K562 (cell line): ENCODE data around the gene CNGA3. TPM values are rescaled to one million over a fixed set of nuclear protein-coding genes. Genes with fewer than 3 reads are reported as not detected.

Experiments used
- ARNT ChIP-seq, 2 experiments: fragments of 450-650 bp; IDR thresholded peaks; 2 replicates each; pipeline ENCODE4 v1.6.1; 2016; ENCODE audit warnings: mild to moderate bottlenecking in 1 of 2
- MEF2A ChIP-seq: IDR thresholded peaks from 2 replicates; pipeline ENCODE4 v1.6.1; 2011; ENCODE audit warnings: low read depth, mild to moderate bottlenecking, low read length, moderate library complexity; ENCODE audit not compliant: control insufficient read depth
- TOE1 ChIP-seq, 2 experiments: fragments of 450-650 bp in 1 of 2; sonication (generic) in 1 of 2; formaldehyde crosslinking in 1 of 2; IDR thresholded peaks; 2 replicates each; pipeline versions ENCODE4 v1.7.1 to v1.8.0; 2016 to 2022; ENCODE audit warnings: borderline replicate concordance in 2 of 2, mild to moderate bottlenecking in 2 of 2, antibody characterized with exemption in 1 of 2, inconsistent platforms in 1 of 2, low read depth in 1 of 2, missing genetic modification reagents in 1 of 2, moderate library complexity in 1 of 2
- ZNF318 ChIP-seq, 2 experiments: fragments of 450-650 bp; IDR thresholded peaks; 2 replicates each; pipeline ENCODE4 v1.6.1; 2016; ENCODE audit warnings: mild to moderate bottlenecking in 2 of 2, borderline replicate concordance in 1 of 2, low read depth in 1 of 2, moderate library complexity in 1 of 2
- ZNF384 ChIP-seq: IDR thresholded peaks from 2 replicates; pipeline ENCODE4 v1.6.1; 2012; ENCODE audit warnings: low read depth, low read length, improper control_type of control experiment
- ZNF75A ChIP-seq: fragments of 450-650 bp; formaldehyde crosslinking; IDR thresholded peaks from 2 replicates; pipeline ENCODE4 v1.4.0; 2020; ENCODE audit warnings: mild to moderate bottlenecking
- ZNF766 ChIP-seq: fragments of 200-800 bp; sonication (Bioruptor generic); conservative IDR thresholded peaks from 2 replicates; pipeline ENCODE4 v1.6.1; 2016; ENCODE audit warnings: missing genetic modification characterization, missing compliant biosample characterization
- ZZZ3 ChIP-seq: fragments of 450-650 bp; IDR thresholded peaks from 2 replicates; pipeline ENCODE4 v1.6.1; 2016; ENCODE audit warnings: antibody characterized with exemption, mild to moderate bottlenecking, moderate library complexity
- polyA plus RNA-seq, 8 experiments: library from polyadenylated mRNA; depleted of rRNA in 4 of 8; stranded (reverse) in 5 of 8; unstranded in 3 of 8; fragments of >200 nt; fragmentation: Nextera tagmentation in 2 of 8; fragmentation: Illumina TruSeq in 1 of 8; extraction: Ambion mirVana in 2 of 8; extraction: Trizol in 1 of 8; gene quantifications; 2 replicates each; pipeline versions ENCODE4 v1.2.1 to v1.2.3, GENCODE V29; 2011 to 2014; ENCODE audit warnings: inconsistent platforms in 1 of 8, missing spikeins in 1 of 8
- total RNA-seq, 7 experiments: library from RNA; depleted of rRNA in 6 of 7; stranded (reverse); fragments of >200 nt in 6 of 7; fragmentation: Illumina TruSeq in 2 of 7; extraction: Trizol in 2 of 7; gene quantifications; 2 replicates each; pipeline versions ENCODE4 v1.2.1 to v1.2.3, GENCODE V29; 2011 to 2021; ENCODE audit warnings: low replicate concordance in 1 of 7

The CNGA3 gene
- total and polyA plus RNA-seq, 9 of the 15 experiments (the other 6 are each of a cell fraction or from before 2014, with no cell fraction given): not detected

GRCh38 chr2:98335271-98335670 is 11.0 kb upstream of the CNGA3 start (continued):
- TF ChIP-seq ZZZ3 (no peak), MEF2A (no peak), ZNF318 (IDR thresholded peaks at IDR 0.05; ENCODE audit: borderline replicate concordance in 1 of 2, low read depth in 1 of 2) (no peak), ARNT (IDR thresholded peaks at IDR 0.05) (no peak), TOE1 (IDR thresholded peaks at IDR 0.05; ENCODE audit: borderline replicate concordance) (no peak), TOE1 (CRISPR knock-in tag; IDR thresholded peaks at IDR 0.05; ENCODE audit: borderline replicate concordance, low read depth) (no peak), ZNF766 (CRISPR knock-in tag) (no peak), ZNF75A (no peak), ZNF384 (no peak)
